Sigmoid colon (tissue), 7 donors: Measurements from ENCODE around the gene P4HA1. TPM values are rescaled to one million over a fixed set of nuclear protein-coding genes. Genes with fewer than 3 reads are reported as not detected.

Experiments
- DNase-seq: peaks from one replicate; pipeline ENCODE4 v3.0.0-alpha.2; 2019
- H3K27ac ChIP-seq, 4 donors: fragments of 200-600 bp; sonication (generic); one replicate each; pipeline ENCODE4 v1.5.1; 2016 to 2019; ENCODE audit warnings: mild to moderate bottlenecking in 1 of 4
- H3K27me3 ChIP-seq, 3 donors: fragments of 200-600 bp; sonication (generic); one replicate each; pipeline ENCODE4 v1.5.1; 2019; ENCODE audit warnings: mild to moderate bottlenecking in 1 of 3
- H3K36me3 ChIP-seq, 4 donors: fragments of 200-600 bp; sonication (generic); one replicate each; pipeline ENCODE4 v1.5.1; 2016 to 2019
- H3K4me1 ChIP-seq, 4 donors: fragments of 200-600 bp; sonication (generic); one replicate each; pipeline ENCODE4 v1.5.1; 2017 to 2019
- H3K4me3 ChIP-seq, 4 donors: fragments of 200-600 bp; sonication (generic); one replicate each; pipeline ENCODE4 v1.5.1; 2017 to 2019; ENCODE audit warnings: mild to moderate bottlenecking in 2 of 4, moderate library complexity in 1 of 4
- H3K9me3 ChIP-seq, 4 donors: fragments of 200-600 bp in 3 of 4; sonication (generic) in 3 of 4; one replicate each; pipeline versions ENCODE4 v1.5.1 to v1.6.1; 2013 to 2019
- EP300 ChIP-seq, 4 donors: sonication (generic); formaldehyde crosslinking; IDR thresholded peaks; one replicate each; pipeline ENCODE4 v1.6.1; 2017; ENCODE audit warnings: antibody characterized with exemption in 4 of 4
- POLR2A ChIP-seq, 2 donors: fragments of 450-650 bp; IDR thresholded peaks; one replicate each; pipeline ENCODE4 v1.6.1; 2016; ENCODE audit warnings: antibody characterized with exemption in 2 of 2, mild to moderate bottlenecking in 2 of 2, moderate library complexity in 2 of 2
- POLR2AphosphoS5 ChIP-seq, 4 donors: sonication (generic); formaldehyde crosslinking; IDR thresholded peaks; one replicate each; pipeline ENCODE4 v1.6.1; 2017; ENCODE audit warnings: antibody characterized with exemption in 4 of 4
- WGBS, 2 donors: extraction: QIAGEN DNeasy Blood & Tissue Kit; methylation state at CpG; one replicate each; pipeline ENCODE4 v1.1.7; 2013; 5-methylcytosine and 5-hydroxymethylcytosine counted together
- intact Hi-C: fragments of 100-400 bp; cut with DNase I; formaldehyde crosslinking; loops from one replicate; pipeline ENCODE4 v1.15.1; 2023
- polyA plus RNA-seq, 3 donors: library from polyadenylated mRNA; stranded (reverse); fragments of 200-250 nt; gene quantifications; one replicate each; pipeline ENCODE4 v1.2.3, GENCODE V29; 2013
- total RNA-seq, 4 donors: library from RNA; depleted of rRNA; stranded (reverse); fragments of >200 nt; gene quantifications; one replicate each; pipeline ENCODE4 v1.1.0, GENCODE V29; 2016
- TF ChIP-seq, protein P1 (sequence below), 4 experiments: fragments of 450-650 bp in 3 of 4; fragments of 200-600 bp in 1 of 4; IDR thresholded peaks; one replicate each; pipeline ENCODE4 v1.5.1; 2016 to 2019; ENCODE audit warnings: antibody characterized with exemption in 4 of 4, mild to moderate bottlenecking in 3 of 4, moderate library complexity in 2 of 4
- donor health status: healthy with polysubstance abuse.
- donor health status: Bipolar disorder and iron deficiency.
- donor health status: healthy.

The P4HA1 gene
- total and polyA plus RNA-seq, 7 donors, result 4.2 to 25.0 (median 15.2) TPM

GRCh38 chr10:73131913-73132686 lies 35.4 kb upstream of the P4HA1 start:
- peaks cover 5 to 100% (median 40%) of the 10 kb centered on the region in 4 donors for H3K36me3 ChIP-seq

GRCh38 chr10:73131301-73131700 lies 34.6 kb upstream of the P4HA1 start:
- Histone ChIP-seq H3K9me3 (no peaks in the 10 kb centered on the region), H3K27me3 (no peaks in the 10 kb centered on the region), H3K4me1 (no peaks in the 10 kb centered on the region), H3K4me3 (no peak overlapping the region), H3K36me3 (peaks cover 0 to 100% (median 38%) of the 10 kb centered on the region in 4 donors), H3K27ac (no peak overlapping the region)
- no peak for DNase-seq
- intact Hi-C loops, result no loop called here
- TF ChIP-seq POLR2AphosphoS5 (IDR thresholded peaks at IDR 0.05), result no peak
- 67 to 79% methylated on average over 2 of the region's 2 CpGs for WGBS, 2 donors

More at GRCh38 chr10:73131913-73132686, 35.4 kb upstream of the P4HA1 start:
- no peak for DNase-seq
- H3K27ac ChIP-seq, result no peak overlapping the region
- H3K9me3 ChIP-seq, result no peaks in the 10 kb centered on the region
- WGBS, 2 donors, result 99 to 100% methylated on average over 2 of the region's 2 CpGs
- TF ChIP-seq, protein P1, sequence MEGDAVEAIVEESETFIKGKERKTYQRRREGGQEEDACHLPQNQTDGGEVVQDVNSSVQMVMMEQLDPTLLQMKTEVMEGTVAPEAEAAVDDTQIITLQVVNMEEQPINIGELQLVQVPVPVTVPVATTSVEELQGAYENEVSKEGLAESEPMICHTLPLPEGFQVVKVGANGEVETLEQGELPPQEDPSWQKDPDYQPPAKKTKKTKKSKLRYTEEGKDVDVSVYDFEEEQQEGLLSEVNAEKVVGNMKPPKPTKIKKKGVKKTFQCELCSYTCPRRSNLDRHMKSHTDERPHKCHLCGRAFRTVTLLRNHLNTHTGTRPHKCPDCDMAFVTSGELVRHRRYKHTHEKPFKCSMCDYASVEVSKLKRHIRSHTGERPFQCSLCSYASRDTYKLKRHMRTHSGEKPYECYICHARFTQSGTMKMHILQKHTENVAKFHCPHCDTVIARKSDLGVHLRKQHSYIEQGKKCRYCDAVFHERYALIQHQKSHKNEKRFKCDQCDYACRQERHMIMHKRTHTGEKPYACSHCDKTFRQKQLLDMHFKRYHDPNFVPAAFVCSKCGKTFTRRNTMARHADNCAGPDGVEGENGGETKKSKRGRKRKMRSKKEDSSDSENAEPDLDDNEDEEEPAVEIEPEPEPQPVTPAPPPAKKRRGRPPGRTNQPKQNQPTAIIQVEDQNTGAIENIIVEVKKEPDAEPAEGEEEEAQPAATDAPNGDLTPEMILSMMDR (IDR thresholded peaks at IDR 0.05), result no peak
- TF ChIP-seq POLR2AphosphoS5 (IDR thresholded peaks at IDR 0.05) (no peak), EP300 (IDR thresholded peaks at IDR 0.05) (no peak), POLR2A (IDR thresholded peaks at IDR 0.05) (no peak)
- H3K4me1 ChIP-seq, result no peaks in the 10 kb centered on the region
- H3K27me3 ChIP-seq, result no peaks in the 10 kb centered on the region
- intact Hi-C loops, result no loop called here
- no peak overlapping the region for H3K4me3 ChIP-seq

DNA sequence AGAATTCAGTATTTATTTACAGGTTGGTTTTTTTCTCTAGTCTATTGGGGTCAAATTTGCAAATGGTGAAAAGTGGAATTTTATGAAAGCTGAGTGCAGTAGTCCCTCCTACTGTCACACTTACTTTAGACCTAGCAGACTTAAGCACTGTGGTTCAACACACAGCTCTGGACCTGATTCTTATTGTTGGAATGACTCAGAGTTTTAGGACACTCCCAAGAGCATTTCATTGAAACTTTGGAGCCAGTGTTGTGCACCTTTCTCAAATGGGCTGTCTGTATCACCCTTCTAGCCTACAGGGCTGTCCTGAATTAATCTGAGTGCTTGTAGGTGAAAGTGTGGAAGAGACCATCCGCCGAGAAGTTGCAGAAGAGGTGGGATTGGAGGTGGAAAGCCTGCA lies 29.7 kb upstream of the P4HA1 start:
- H3K4me3 ChIP-seq, result no peak overlapping the region
- DNase-seq, result no peak
- no peak for TF ChIP-seq EP300 (IDR thresholded peaks at IDR 0.05)
- TF ChIP-seq POLR2A (IDR thresholded peaks at IDR 0.05), result no peak
- no peak for TF ChIP-seq POLR2AphosphoS5 (IDR thresholded peaks at IDR 0.05)
- TF ChIP-seq, protein P1 (IDR thresholded peaks at IDR 0.05), result no peak
- H3K27ac ChIP-seq, result no peak overlapping the region
- intact Hi-C loops, result no loop called here
- H3K27me3 ChIP-seq, result no peaks in the 10 kb centered on the region
- H3K4me1 ChIP-seq, result no peaks in the 10 kb centered on the region
- no peaks in the 10 kb centered on the region for H3K9me3 ChIP-seq
- 99 to 100% methylated on average over 2 of the region's 2 CpGs for WGBS, 2 donors
- peaks cover 0 to 91% (median 13%) of the 10 kb centered on the region in 4 donors for H3K36me3 ChIP-seq

GRCh38 chr10:73119952-73120351 lies 23.3 kb upstream of the P4HA1 start:
- intact Hi-C loops, result no loop called here
- H3K4me3 ChIP-seq, result no peak overlapping the region
- H3K27me3 ChIP-seq, result no peaks in the 10 kb centered on the region
- TF ChIP-seq, protein P1 (IDR thresholded peaks at IDR 0.05), result no peak
- TF ChIP-seq POLR2A (IDR thresholded peaks at IDR 0.05), result no peak
- TF ChIP-seq EP300 (IDR thresholded peaks at IDR 0.05), result no peak
- TF ChIP-seq POLR2AphosphoS5 (IDR thresholded peaks at IDR 0.05), result no peak
- H3K4me1 ChIP-seq, result no peaks in the 10 kb centered on the region
- 93 to 96% methylated on average over 4 of the region's 4 CpGs for WGBS, 2 donors
- no peak for DNase-seq
- H3K36me3 ChIP-seq, result peaks cover 0 to 44% (median under 1%) of the 10 kb centered on the region in 4 donors
- no peaks in the 10 kb centered on the region for H3K9me3 ChIP-seq
- H3K27ac ChIP-seq, result no peak overlapping the region

- intact Hi-C loops, result no loop called here
- Histone ChIP-seq H3K4me1 (no peaks in the 10 kb centered on the region), H3K4me3 (no peak overlapping the region), H3K27ac (no peak overlapping the region), H3K36me3 (peaks cover 0 to 40% (median 0%) of the 10 kb centered on the region in 4 donors), H3K27me3 (no peaks in the 10 kb centered on the region), H3K9me3 (no peaks in the 10 kb centered on the region)
- no peak for DNase-seq
- TF ChIP-seq EP300 (IDR thresholded peaks at IDR 0.05), result no peak
- TF ChIP-seq, protein P1 (IDR thresholded peaks at IDR 0.05), result no peak
- TF ChIP-seq POLR2A (IDR thresholded peaks at IDR 0.05), result no peak
- TF ChIP-seq POLR2AphosphoS5 (IDR thresholded peaks at IDR 0.05), result no peak
- WGBS, 2 donors, result 71 to 83% methylated on average over 1 of the region's 1 CpG
Observed at GRCh38 chr10:73119457-73119856, 22.8 kb upstream of the P4HA1 start.
